Fibroblast of pulmonary artery (primary cell): ENCODE results near the gene LMNA.

Experiments
- DNase-seq: peaks from one replicate; pipeline ENCODE4 v3.0.0-alpha.2; 2010; ENCODE audit warnings: low read depth
- H3K4me3 ChIP-seq: replicated peaks from 2 replicates; pipeline ENCODE4 v1.5.1; 2011; ENCODE audit warnings: low read depth, mild to moderate bottlenecking, control low read depth, low read length, moderate library complexity
- CTCF ChIP-seq: IDR thresholded peaks from 2 replicates; pipeline ENCODE4 v1.5.1; 2011; ENCODE audit warnings: mild to moderate bottlenecking, control low read depth, low read length, inconsistent platforms; ENCODE audit errors: missing control alignments

The LMNA gene

GRCh38 chr1:156072251-156072650 is 42.3 kb upstream of the LMNA start:
- no peak for TF ChIP-seq CTCF
- H3K4me3 ChIP-seq = no peak overlapping the region
- no peak for DNase-seq

- no peak overlapping the region for H3K4me3 ChIP-seq
- DNase-seq = no peak
- no peak for TF ChIP-seq CTCF
These were observed 41.3 kb upstream of the LMNA start for GRCh38 chr1:156073110-156073687.

- no peak overlapping the region for H3K4me3 ChIP-seq
- no peak for DNase-seq
These were observed 40.8 kb upstream of the LMNA start for GRCh38 chr1:156073740-156074139.

GRCh38 chr1:156074661-156075060 is 39.9 kb upstream of the LMNA start:
- no peak for DNase-seq
- no peak overlapping the region for H3K4me3 ChIP-seq
- TF ChIP-seq CTCF = no peak

More at GRCh38 chr1:156073740-156074139, 40.8 kb upstream of the LMNA start:
- no peak for TF ChIP-seq CTCF

- no peak overlapping the region for H3K4me3 ChIP-seq
- no peak for DNase-seq
- TF ChIP-seq CTCF = no peak
These were observed 39.3 kb upstream of the LMNA start for GRCh38 chr1:156075162-156075561.

GRCh38 chr1:156075775-156076204 is 38.7 kb upstream of the LMNA start:
- no peak for DNase-seq
- TF ChIP-seq CTCF = no peak
- no peak overlapping the region for H3K4me3 ChIP-seq
